SU-DHL-6 (cell line): ENCODE measurements around the gene SAMD9.

Experiments used
- H2AFZ ChIP-seq: fragments of 200-600 bp; sonication (generic); 2 replicates; pipeline ENCODE4 v1.6.1; 2014; ENCODE audit warnings: low read depth, mild to moderate bottlenecking, moderate library complexity, mixed read lengths, antibody characterized with exemption, low read length; ENCODE audit not compliant: severe bottlenecking
- H3F3A ChIP-seq: fragments of 200-600 bp; shearing (Covaris generic); 2 replicates; pipeline ENCODE4 v1.6.0; 2016; ENCODE audit warnings: antibody characterized with exemption, mild to moderate bottlenecking; ENCODE audit not compliant: insufficient read depth
- H3K27ac ChIP-seq: fragments of 200-600 bp; sonication (generic); 2 replicates; pipeline ENCODE4 v1.5.1; 2016; ENCODE audit warnings: low read depth, mild to moderate bottlenecking, low read length, moderate library complexity, mixed read lengths
- H3K27me3 ChIP-seq: fragments of 200-600 bp; sonication (generic), shearing (Covaris generic); 2 replicates; pipeline ENCODE4 v1.6.0; 2014; ENCODE audit warnings: mild to moderate bottlenecking, low read length
- H3K36me3 ChIP-seq: fragments of 200-600 bp; sonication (generic); 2 replicates; pipeline ENCODE4 v1.6.1; 2014; ENCODE audit warnings: mild to moderate bottlenecking, low read length, mixed read lengths
- H3K4me2 ChIP-seq: fragments of 300-600, 200-600 bp; shearing (Covaris generic), sonication (generic); 2 replicates; pipeline ENCODE4 v1.6.0; 2014; ENCODE audit warnings: low read length, low read depth, mild to moderate bottlenecking; ENCODE audit not compliant: poor library complexity, severe bottlenecking
- H3K4me3 ChIP-seq: fragments of 200-600 bp; sonication (generic); 2 replicates; pipeline ENCODE4 v1.5.1; 2014; ENCODE audit warnings: antibody characterized with exemption, low read length, mild to moderate bottlenecking, mixed read lengths; ENCODE audit not compliant: insufficient read depth, poor library complexity, severe bottlenecking
- H3K79me2 ChIP-seq: fragments of 200-600 bp; sonication (generic); 2 replicates; pipeline ENCODE4 v1.6.1; 2014; ENCODE audit warnings: mild to moderate bottlenecking, low read length, moderate library complexity; ENCODE audit not compliant: insufficient read depth
- H3K9ac ChIP-seq: fragments of 200-600 bp; sonication (generic); 2 replicates; pipeline ENCODE4 v1.7.0; 2014; ENCODE audit warnings: mild to moderate bottlenecking, low read length
- H3K9me2 ChIP-seq: fragments of 200-600 bp; sonication (generic); replicated peaks from 2 replicates; pipeline ENCODE4 v1.6.1; 2014; ENCODE audit warnings: low read length; ENCODE audit not compliant: insufficient read depth
- H3K9me3 ChIP-seq: fragments of 200-600 bp; sonication (generic); 2 replicates; pipeline ENCODE4 v1.6.1; 2014; ENCODE audit warnings: low read length, mixed read lengths; ENCODE audit not compliant: insufficient read depth
- H4K20me1 ChIP-seq: fragments of 200-600 bp; sonication (generic); 2 replicates; pipeline ENCODE4 v1.6.1; 2014; ENCODE audit warnings: low read depth, mild to moderate bottlenecking, antibody characterized with exemption, low read length, moderate library complexity, mixed read lengths
- EZH2phosphoT487 ChIP-seq: fragments of 200-600 bp; sonication (generic), shearing (Covaris generic); conservative IDR thresholded peaks from 2 replicates; pipeline ENCODE4 v1.6.1; 2018; ENCODE audit warnings: mild to moderate bottlenecking, antibody characterized with exemption, low read length, moderate library complexity, mixed read lengths
- TF ChIP-seq, protein P1 (sequence below): fragments of 200-600 bp; sonication (generic); IDR thresholded peaks from one replicate; pipeline ENCODE4 v1.5.1; 2017; ENCODE audit warnings: antibody characterized with exemption, mild to moderate bottlenecking, low read length, moderate library complexity; ENCODE audit not compliant: insufficient read depth, poor library complexity, severe bottlenecking

The SAMD9 gene

DNA sequence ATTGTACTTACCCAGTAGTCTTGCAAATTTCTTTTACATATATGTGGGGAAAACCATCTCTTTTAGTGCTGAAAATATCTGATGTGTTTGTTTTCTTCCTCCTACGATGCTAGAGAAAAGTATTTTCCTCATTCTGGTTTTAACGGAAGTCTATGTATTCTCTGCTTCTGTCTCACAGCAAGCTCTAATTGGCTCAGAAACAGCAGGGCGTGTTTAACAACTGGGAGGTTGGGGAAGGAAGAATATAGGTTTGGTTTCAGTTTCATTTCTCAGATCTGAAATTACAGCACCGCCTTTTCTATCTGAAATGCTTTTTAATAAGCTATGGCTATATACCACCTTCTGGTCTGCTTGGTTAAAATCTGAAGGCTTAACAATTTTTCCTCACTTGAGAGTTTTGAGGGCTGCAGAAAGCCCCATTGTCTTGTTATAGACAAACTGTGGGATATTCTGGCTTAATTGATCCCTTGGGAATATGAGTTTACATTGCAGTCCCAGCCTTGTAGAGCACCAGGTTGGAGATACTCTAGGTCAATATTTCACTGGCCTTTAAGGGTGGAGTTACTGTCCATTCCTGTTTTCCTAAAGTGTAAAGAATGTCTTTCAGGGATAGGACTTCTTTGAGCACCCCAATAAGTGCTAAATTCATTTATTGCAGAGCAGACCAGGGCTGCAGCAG is at the start of gene SAMD9:
Gene SAMD9, minus strand, starts transcription at position 128 of the 679 bp plus-strand sequence. CDS start 11,882 bp downstream, outside the sequence.
- Histone ChIP-seq H3K4me3 (peak within 1 kb of the TSS; percentile 62), H4K20me1 (no peaks in the 10 kb centered on the region), H2AFZ (peak within 1 kb of the TSS; percentile 68), H3K9ac (peak within 1 kb of the TSS; percentile 42), H3K36me3 (no peaks in the 10 kb centered on the region), H3F3A (no peaks in the 10 kb centered on the region), H3K79me2 (no peaks in the 10 kb centered on the region; the same call in 1 of the 2 replicates), H3K27ac (peak within 1 kb of the TSS; percentile 28; the same call in 1 of the 2 replicates), H3K27me3 (no peaks in the 10 kb centered on the region), H3K4me2 (peak within 1 kb of the TSS; percentile 95), H3K9me2 (no peaks in the 10 kb centered on the region), H3K9me3 (no peaks in the 10 kb centered on the region)
- no peak for TF ChIP-seq EZH2phosphoT487
- TF ChIP-seq, protein P1, sequence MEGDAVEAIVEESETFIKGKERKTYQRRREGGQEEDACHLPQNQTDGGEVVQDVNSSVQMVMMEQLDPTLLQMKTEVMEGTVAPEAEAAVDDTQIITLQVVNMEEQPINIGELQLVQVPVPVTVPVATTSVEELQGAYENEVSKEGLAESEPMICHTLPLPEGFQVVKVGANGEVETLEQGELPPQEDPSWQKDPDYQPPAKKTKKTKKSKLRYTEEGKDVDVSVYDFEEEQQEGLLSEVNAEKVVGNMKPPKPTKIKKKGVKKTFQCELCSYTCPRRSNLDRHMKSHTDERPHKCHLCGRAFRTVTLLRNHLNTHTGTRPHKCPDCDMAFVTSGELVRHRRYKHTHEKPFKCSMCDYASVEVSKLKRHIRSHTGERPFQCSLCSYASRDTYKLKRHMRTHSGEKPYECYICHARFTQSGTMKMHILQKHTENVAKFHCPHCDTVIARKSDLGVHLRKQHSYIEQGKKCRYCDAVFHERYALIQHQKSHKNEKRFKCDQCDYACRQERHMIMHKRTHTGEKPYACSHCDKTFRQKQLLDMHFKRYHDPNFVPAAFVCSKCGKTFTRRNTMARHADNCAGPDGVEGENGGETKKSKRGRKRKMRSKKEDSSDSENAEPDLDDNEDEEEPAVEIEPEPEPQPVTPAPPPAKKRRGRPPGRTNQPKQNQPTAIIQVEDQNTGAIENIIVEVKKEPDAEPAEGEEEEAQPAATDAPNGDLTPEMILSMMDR, result no peak

- Histone ChIP-seq H3K9me3 (peaks cover 17% of the 10 kb centered on the region; the same call in 1 of the 2 replicates), H3K9ac (no peak overlapping the region), H3K4me2 (no peak overlapping the region), H3K9me2 (no peaks in the 10 kb centered on the region), H3K27me3 (no peaks in the 10 kb centered on the region), H3F3A (no peaks in the 10 kb centered on the region), H3K79me2 (no peaks in the 10 kb centered on the region), H3K4me3 (no peak overlapping the region), H2AFZ (no peak overlapping the region), H4K20me1 (no peaks in the 10 kb centered on the region; the same call in 1 of the 2 replicates), H3K27ac (no peak overlapping the region), H3K36me3 (peaks cover 4% of the 10 kb centered on the region; the same call in 1 of the 2 replicates)
- TF ChIP-seq, protein P1, result no peak
Measured at GRCh38 chr7:93165447-93165846, 47.7 kb upstream of the SAMD9 start.

DNA sequence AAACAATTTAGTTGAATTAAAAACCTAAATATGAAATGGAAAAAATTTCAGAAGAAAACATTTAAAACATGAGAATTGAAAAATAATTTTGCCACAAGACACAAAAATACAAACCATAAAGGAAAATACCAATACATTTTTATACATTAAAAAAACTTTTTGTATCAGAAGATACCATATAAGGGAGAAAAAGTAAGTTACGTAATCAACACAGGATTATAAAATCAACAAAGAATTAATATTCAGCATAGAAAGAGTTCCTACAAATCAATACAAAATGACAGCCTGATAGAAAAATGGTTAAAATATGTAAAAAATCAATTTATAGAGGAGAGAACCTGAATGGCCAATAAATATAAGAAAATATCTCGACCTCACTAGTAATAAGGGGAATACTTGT is 47.0 kb upstream of the SAMD9 start:
- Histone ChIP-seq H3K9me3 (peaks cover 17% of the 10 kb centered on the region; the same call in 1 of the 2 replicates), H3K9ac (no peak overlapping the region), H3K9me2 (no peaks in the 10 kb centered on the region), H2AFZ (no peak overlapping the region), H3K79me2 (no peaks in the 10 kb centered on the region), H3K27me3 (no peaks in the 10 kb centered on the region), H3F3A (no peaks in the 10 kb centered on the region), H4K20me1 (no peaks in the 10 kb centered on the region; the same call in 1 of the 2 replicates), H3K27ac (no peak overlapping the region), H3K4me3 (no peak overlapping the region), H3K4me2 (no peak overlapping the region), H3K36me3 (peaks cover 4% of the 10 kb centered on the region; the same call in 1 of the 2 replicates)
- no peak for TF ChIP-seq EZH2phosphoT487
- TF ChIP-seq, protein P1, result no peak
